GM18858 (cell line): Measurements from ENCODE around the gene DHRS7C.

Source experiments
- ATAC-seq: cut with Tn5 transposase; IDR thresholded peaks from one replicate; pipeline ENCODE4 v1.9.1; 2021; ENCODE audit not compliant: unreplicated experiment

The DHRS7C gene, protein sequence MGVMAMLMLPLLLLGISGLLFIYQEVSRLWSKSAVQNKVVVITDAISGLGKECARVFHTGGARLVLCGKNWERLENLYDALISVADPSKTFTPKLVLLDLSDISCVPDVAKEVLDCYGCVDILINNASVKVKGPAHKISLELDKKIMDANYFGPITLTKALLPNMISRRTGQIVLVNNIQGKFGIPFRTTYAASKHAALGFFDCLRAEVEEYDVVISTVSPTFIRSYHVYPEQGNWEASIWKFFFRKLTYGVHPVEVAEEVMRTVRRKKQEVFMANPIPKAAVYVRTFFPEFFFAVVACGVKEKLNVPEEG

DNA sequence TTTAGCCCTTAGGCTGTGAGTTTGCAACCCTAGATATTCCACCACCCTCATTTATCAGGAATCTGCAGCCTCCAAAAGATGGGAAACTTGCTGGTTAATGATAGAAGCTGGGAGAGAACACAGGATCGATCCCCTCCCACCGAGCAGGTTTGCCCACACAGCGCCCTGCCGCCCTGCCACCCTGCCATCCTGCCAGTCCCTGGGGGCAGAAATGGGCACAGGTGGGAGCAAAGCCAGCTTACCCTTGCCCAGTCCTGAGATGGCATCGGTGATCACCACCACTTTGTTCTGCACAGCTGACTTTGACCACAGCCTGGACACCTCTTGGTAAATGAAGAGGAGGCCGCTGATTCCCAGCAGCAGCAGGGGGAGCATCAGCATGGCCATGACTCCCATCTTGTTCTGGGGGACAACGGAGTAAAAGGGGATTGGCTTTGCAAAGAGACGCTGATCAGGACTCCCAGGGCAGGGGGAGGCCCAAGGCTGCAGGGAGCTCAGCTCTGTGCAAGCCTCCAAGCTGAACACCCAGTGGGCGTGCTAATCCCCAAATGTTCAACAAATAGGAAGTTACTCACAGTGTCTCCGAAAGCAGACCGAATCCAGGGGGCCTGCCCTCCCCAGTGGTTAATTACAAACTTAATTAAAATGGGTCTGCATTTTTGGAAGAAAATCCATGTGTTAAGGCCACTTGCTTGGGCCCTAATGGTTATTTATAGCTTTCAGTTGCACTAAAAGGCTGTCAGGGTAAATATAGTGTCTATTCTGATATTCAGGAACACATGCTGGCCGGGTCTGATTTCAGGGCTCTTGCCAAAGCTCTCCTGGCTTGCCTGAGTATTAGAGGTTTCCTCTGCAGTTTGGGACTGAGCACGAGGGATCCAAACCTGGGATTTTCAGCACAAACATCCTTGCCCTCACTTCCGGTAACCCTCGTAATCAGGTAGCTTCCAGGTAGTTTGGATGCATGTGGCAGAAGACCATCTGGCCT is at the start of gene DHRS7C:
Gene DHRS7C (minus strand): TSS at position 704 of the 988 bp plus-strand sequence. CDS start 308 bp downstream, at position 396.
- no peak for ATAC-seq

GRCh38 chr17:9839433-9839832 is 48.0 kb upstream of the DHRS7C start:
- no peak for ATAC-seq

GRCh38 chr17:9837551-9838471 is 46.4 kb upstream of the DHRS7C start:
- no peak for ATAC-seq

DNA sequence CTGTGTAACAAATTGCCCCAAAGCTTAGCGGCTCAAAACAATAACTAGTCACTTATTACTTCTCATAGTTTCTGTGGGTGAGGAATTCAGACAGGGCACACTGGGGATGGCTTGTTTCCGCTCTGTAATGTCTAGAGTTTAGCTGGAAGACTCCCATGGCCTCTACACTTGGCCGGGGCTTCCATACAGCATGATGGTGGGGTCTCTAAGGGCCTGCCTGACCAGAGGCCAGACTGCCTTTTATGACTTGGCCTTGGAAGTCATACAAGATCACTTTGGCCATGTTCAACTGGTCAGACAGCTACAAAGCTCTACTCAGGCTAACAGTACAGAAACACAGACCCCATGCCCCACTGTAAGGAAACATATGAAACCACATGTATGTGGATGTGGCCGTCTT is 42.5 kb upstream of the DHRS7C start:
- no peak for ATAC-seq

DNA sequence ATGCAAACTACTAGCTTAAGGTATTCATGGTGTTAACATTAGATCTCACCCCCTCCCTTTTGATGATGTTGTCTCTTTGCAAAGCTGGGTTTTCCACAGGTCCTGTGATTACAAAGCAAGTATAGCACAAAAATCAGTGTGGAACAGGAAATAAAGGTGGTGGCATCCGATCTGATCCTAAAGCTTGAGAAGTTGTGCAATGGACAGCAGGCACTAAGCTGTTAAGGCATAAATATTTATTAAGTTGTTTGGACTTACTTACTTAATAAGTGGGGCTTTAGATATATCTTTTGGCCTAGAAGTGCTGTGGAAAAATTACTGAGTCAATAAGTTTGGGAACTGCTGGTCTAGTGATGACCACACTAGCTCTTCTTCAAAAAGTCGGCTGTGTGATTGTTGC is 39.3 kb upstream of the DHRS7C start:
- no peak for ATAC-seq

DNA sequence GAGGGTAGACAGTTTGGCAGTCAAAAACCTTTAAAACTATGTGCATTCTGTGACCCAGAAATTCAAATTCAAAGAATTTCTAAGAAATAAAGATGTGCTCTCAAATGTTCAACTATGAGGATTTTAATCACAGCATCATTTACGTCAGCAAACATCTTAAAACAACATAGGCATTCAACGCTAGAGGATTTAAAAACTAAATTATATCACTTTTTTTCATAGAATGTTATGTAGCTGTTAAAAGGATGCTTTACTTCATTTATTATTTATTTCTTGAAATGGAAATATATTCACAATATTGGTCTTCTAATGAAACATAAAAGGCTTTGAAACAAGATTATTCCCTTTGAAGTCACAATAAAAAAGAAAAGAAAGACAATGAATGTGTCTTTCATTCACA is 38.0 kb upstream of the DHRS7C start:
- no peak for ATAC-seq

- no peak for ATAC-seq
Observed at GRCh38 chr17:9828296-9829295, 37.2 kb upstream of the DHRS7C start.

DNA sequence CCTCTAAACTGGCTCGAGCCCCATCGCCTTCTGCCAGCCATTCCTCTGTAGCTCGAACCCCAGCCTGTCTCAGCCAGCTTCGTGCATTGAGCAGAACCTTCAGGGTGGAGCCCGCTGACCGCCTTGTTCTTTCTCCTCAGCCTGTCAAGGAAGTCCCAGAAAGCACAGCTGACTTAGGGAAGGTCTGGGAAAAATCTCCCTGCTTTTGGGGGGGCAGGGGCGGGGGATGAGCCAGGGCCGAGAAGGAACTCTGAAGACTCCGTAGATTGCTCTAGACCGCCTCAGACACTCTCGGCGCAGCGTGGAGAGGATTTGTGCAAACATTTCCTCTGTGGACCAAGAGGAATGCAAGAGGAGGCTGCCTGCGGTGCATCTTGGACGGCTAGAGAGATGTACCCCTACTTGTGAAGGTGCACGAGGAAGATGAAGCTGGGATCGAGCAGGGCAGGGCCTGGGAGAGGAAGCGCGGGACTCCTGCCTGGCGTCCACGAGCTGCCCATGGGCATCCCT is 34.3 kb upstream of the DHRS7C start, which contains the start of gene GLP2R:
Gene GLP2R (plus strand): TSS at position 284 of the 510 bp plus-strand sequence. CDS start 140 bp downstream, at position 424.
- ATAC-seq = no peak

GRCh38 chr17:9824797-9825338 is 33.5 kb upstream of the DHRS7C start:
- ATAC-seq = no peak

DNA sequence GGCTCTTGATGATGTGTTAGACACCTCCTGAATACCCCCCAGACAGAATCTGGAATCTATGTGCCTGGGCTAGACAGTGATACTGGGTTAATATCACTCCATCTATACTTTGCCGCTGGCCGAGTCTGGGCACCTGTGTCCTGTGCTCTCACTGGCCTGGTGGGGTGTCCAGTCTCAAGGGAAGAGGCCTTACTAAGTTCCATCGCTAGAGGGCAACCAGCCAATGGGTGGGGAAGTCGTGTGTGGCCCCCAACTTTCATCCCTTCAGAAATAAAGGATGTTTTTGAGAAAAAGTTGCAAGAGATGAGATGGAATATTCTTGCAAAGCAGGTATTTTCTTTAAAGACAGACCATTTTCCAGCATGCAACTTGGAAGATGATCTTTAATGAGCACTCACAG is 32.7 kb upstream of the DHRS7C start:
- no peak for ATAC-seq

DNA sequence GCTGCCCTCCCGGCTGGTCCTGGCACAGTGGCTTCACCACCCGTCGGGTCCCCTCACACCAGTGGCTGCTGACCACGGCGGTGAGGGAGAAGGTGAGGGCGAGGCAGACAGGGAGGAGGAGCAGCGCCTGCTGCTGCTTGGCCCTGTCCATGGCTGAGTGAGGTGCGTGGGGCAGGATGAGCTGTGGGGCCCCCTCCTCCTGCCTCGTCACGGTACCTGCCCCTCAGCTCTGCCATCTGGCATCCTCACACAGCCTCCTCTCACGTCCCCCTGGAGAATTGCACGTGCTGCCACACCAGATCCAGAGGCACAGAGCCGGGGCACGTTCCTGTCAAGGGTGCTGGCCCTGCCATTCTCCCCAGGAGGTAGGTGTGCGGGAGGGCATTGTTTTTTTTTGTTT is 30.5 kb upstream of the DHRS7C start, which contains the start of gene GSG1L2:
Gene GSG1L2 (minus strand): TSS at position 159 of the 400 bp plus-strand sequence. CDS start 8 bp downstream, at position 151.
- no peak for ATAC-seq

GRCh38 chr17:9820448-9820847 is 29.1 kb upstream of the DHRS7C start:
- no peak for ATAC-seq

DNA sequence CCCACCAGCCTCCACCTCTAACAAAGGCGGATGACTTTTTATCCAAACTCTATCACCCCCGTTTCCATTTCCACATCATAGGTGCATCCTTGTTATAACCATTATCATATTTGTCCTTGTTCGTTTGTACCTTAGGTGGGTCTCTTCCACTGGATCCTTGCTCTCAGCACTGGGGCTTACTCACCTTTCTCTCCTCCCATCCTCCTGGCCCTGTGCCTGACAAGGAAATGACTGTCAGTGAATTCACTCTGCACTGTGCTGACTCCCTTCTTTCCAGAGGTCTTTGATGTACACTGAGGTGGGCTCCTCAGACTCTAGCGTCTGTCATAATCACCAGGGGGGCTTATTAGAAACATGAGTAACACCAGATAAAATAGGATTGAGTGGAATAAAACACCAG is 27.4 kb upstream of the DHRS7C start:
- ATAC-seq = no peak

DNA sequence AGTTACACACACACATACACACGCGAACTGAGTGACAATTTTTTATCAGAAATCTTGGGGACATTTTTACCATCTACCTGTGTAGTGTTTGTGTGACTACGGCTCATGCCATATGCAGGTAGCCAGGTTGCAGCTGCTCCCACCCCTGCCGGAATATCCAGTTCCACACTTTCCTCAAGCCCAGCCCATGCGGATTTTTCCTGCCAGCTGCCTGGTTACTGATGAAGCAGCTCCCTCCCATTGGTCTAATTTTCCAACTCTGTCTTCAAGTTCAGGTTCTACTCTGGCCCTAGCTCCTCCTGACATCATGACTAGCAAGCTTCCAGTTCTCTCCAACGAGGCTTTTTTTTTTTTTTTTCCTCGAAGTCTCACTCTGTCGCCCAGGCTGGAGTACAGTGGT is 25.7 kb upstream of the DHRS7C start:
- no peak for ATAC-seq

DNA sequence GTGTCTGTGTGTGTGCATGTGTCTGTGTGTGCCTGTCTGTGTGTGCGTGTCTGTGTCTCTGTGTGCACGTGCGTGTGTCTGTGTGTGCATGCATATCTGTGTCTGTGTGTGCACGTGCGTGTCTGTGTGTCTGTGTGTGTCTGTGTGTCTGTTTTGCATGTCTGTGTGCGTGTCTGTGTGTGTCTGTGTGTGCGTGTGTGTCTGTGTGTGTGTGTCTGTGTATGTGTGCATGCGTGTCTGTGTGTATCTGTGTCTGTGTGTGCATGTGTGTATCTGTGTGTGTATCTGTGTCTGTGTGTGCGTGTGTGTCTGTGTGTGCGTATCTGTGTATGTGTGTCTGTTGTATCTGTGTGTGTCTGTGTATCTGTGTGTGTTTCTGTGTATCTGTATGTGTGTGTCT is 25.1 kb upstream of the DHRS7C start:
- no peak for ATAC-seq

GRCh38 chr17:9814337-9814945 is 23.0 kb upstream of the DHRS7C start:
- no peak for ATAC-seq

DNA sequence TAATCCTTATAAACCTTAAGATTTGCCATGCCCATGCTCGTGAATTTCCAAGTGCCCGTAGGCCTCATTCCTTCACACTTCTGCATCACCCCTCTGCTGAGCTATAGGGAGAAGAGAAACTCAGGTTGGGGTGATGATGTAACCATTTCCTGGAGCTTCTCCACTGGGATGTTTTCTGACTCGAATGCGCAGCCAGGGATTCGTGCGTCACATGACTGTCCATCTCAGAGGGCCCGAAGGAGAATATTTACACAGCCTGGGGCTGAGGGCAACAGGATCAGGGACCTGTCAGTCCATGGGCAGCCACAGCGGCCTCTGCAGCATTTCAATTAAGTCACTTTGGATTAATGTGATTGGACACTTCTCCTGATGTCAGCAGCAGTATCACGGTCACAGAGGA is 21.8 kb upstream of the DHRS7C start:
- ATAC-seq = no peak

GRCh38 chr17:9811537-9811936 is 20.1 kb upstream of the DHRS7C start:
- ATAC-seq = no peak

GRCh38 chr17:9811086-9811485 is 19.7 kb upstream of the DHRS7C start:
- ATAC-seq = no peak
